Erythroblast (primary cell): ENCODE results near the gene IWS1.

ENCODE experiments used
- GATA1 ChIP-seq: IDR thresholded peaks from 2 replicates; pipeline ENCODE4 v1.6.1; 2011; ENCODE audit warnings: low read depth, mild to moderate bottlenecking, control low read depth, low read length, moderate library complexity
- POLR2A ChIP-seq: IDR thresholded peaks from 2 replicates; pipeline ENCODE4 v1.6.1; 2011; ENCODE audit warnings: mild to moderate bottlenecking, low read length

- TF ChIP-seq POLR2A (no peak), GATA1 (no peak)
Observed at GRCh38 chr2:127434515-127434914, 91.8 kb downstream of the IWS1 start.
